ENCODE results near the gene C11orf65. TPM values are rescaled to one million over a fixed set of nuclear protein-coding genes. Genes with fewer than 3 reads are reported as not detected.

Gene C11orf65
- total RNA-seq, 1 experiment from 2014 or later: 1.3 TPM

- ATAC-seq: no peak
- Histone ChIP-seq H2AFZ (ENCODE audit: low read depth, low read length, poor library complexity, severe bottlenecking) (no peak overlapping the region), H3K4me1 (ENCODE audit: control insufficient read depth in 1 of 2, insufficient read depth in 2 of 2, low read length in 2 of 2) (no peaks in the 10 kb centered on the region), H3K4me3 (replicated peaks in 1 of 2; ENCODE audit: low read depth in 1 of 2, low read length in 2 of 2) (no peak overlapping the region), H3K9me2 (ENCODE audit: insufficient read depth) (no peaks in the 10 kb centered on the region), H3K27ac (ENCODE audit: low read depth, low read length) (no peak overlapping the region), H3K27me3 (ENCODE audit: insufficient read depth, low read length) (no peaks in the 10 kb centered on the region), H4K20me1 (ENCODE audit: insufficient read depth) (no peaks in the 10 kb centered on the region), H3K9ac (ENCODE audit: low read length) (no peak overlapping the region), H3K36me3 (ENCODE audit: control insufficient read depth in 1 of 2, insufficient read depth in 2 of 2, low read length in 2 of 2) (peaks cover 12 to 22% of the 10 kb centered on the region in 2 experiments; a peak in 3 of 4 replicates), H3K9me3 (ENCODE audit: control insufficient read depth in 1 of 2, insufficient read depth in 1 of 2, low read depth in 1 of 2, low read length in 2 of 2) (no peaks in the 10 kb centered on the region), H3K79me2 (ENCODE audit: insufficient read depth, low read length) (no peaks in the 10 kb centered on the region), H3K4me2 (ENCODE audit: low read length) (no peak overlapping the region)
- TF ChIP-seq EZH2phosphoT487 (IDR thresholded peaks at IDR 0.05; ENCODE audit: borderline replicate concordance) (no peak), YY1 (IDR thresholded peaks at IDR 0.05; ENCODE audit: extremely low read depth, insufficient replicate concordance, low read depth, low read length) (no peak), EZH2 (IDR thresholded peaks at IDR 0.05) (no peak), ELF1 (IDR thresholded peaks at IDR 0.05; ENCODE audit: borderline replicate concordance, low read depth) (no peak), POLR2AphosphoS5 (IDR thresholded peaks at IDR 0.05; ENCODE audit: low read depth, low read length) (no peak), CTCF (IDR thresholded peaks at IDR 0.05 in 2 of 3, conservative IDR thresholded peaks at IDR 0.05 in 1 of 3; ENCODE audit: borderline replicate concordance in 1 of 3, insufficient read depth in 1 of 3, low read depth in 2 of 3, low read length in 2 of 3) (no peak), JUND (IDR thresholded peaks at IDR 0.05) (no peak), RAD21 (IDR thresholded peaks at IDR 0.05; ENCODE audit: low read depth) (no peak), TCF7L2 (IDR thresholded peaks at IDR 0.05; ENCODE audit: borderline replicate concordance, extremely low read depth, insufficient read depth, insufficient read length) (no peak), FOSL1 (IDR thresholded peaks at IDR 0.05; ENCODE audit: low read depth) (no peak), CEBPB (IDR thresholded peaks at IDR 0.05; ENCODE audit: low read depth) (no peak), CBX3 (IDR thresholded peaks at IDR 0.05; ENCODE audit: low read depth) (no peak), ZBTB33 (IDR thresholded peaks at IDR 0.05; ENCODE audit: extremely low read depth, insufficient replicate concordance, low read length) (no peak), ZFX (IDR thresholded peaks at IDR 0.05) (no peak), POLR2A (IDR thresholded peaks at IDR 0.05; ENCODE audit: borderline replicate concordance, extremely low read depth, insufficient read depth, insufficient read length) (no peak), MAX (IDR thresholded peaks at IDR 0.05) (no peak), SP1 (IDR thresholded peaks at IDR 0.05; ENCODE audit: low read depth) (no peak), REST (IDR thresholded peaks at IDR 0.05; ENCODE audit: low read depth) (no peak)
- DNase-seq (ENCODE audit: low read depth, low spot score): no peak
- ChIA-PET RAD21 (ENCODE audit: low non-redundant PET in 1 of 2, low total read pairs in 2 of 2, uncharacterized antibody in 2 of 2, unreplicated experiment in 2 of 2) (no interaction called here), CTCF (no interaction called here), POLR2A (no interaction called here)
- intact Hi-C loops (cut with micrococcal nuclease): no loop called here
- no TSS peak for BruUV-seq (replicated peaks)
These were observed 133.9 kb downstream of the C11orf65 start for GRCh38 chr11:108333403-108333899.

Measured in HCT116 (cell line).